ENCODE measurements around the gene GRB7. TPM values are rescaled to one million over a fixed set of nuclear protein-coding genes. Genes with fewer than 3 reads are reported as not detected.

GRB7 gene
- 4.1 to 7.6 TPM (median 6.6 TPM) in 5 replicates for total RNA-seq (2022; extraction: Qiagen RNA extraction; ENCODE audit: low read depth)

GRCh38 chr17:39737760-39738567 lies at the start of gene GRB7:
GRB7 (plus strand) TSS chr17:39737938; CDS start chr17:39742302, 4,364 bp downstream.

GRCh38 chr17:39699818-39700147 lies 38.0 kb upstream of the GRB7 start, which contains the start of gene ERBB2:
ERBB2 (plus strand) TSS chr17:39700064; CDS start chr17:39700239, 175 bp downstream.

GRCh38 chr17:39730095-39730921 lies 7.4 kb upstream of the GRB7 start, which contains the start of gene MIEN1:
MIEN1 (minus strand) TSS chr17:39730532; CDS start chr17:39730495, 37 bp downstream.

Other genes with a start within 250 kb of the GRB7 start
- 0.03 TPM in 1 of 5 replicates, not detected in the others for gene NEUROD2, start 130.0 kb upstream of the GRB7 start, total RNA-seq (2022; extraction: Qiagen RNA extraction; ENCODE audit: low read depth)
- 0.03 TPM in 1 of 5 replicates, not detected in the others for gene PPP1R1B, start 111.0 kb upstream of the GRB7 start, total RNA-seq (2022; extraction: Qiagen RNA extraction; ENCODE audit: low read depth)
- gene STARD3, start 100.8 kb upstream of the GRB7 start, total RNA-seq (2022; extraction: Qiagen RNA extraction; ENCODE audit: low read depth), result 41.4 to 64.8 TPM (median 59.5 TPM) in 5 replicates
- 0.64 to 1.7 TPM (median 1.1 TPM) in 5 replicates for gene TCAP, start 72.6 kb upstream of the GRB7 start, total RNA-seq (2022; extraction: Qiagen RNA extraction; ENCODE audit: low read depth)
- not detected in 5 replicates for gene PNMT, start 69.5 kb upstream of the GRB7 start, total RNA-seq (2022; extraction: Qiagen RNA extraction; ENCODE audit: low read depth)
- 6.7 to 8.9 TPM (median 7.8 TPM) in 5 replicates for gene PGAP3, start 49.9 kb upstream of the GRB7 start, total RNA-seq (2022; extraction: Qiagen RNA extraction; ENCODE audit: low read depth)
- gene ERBB2, start 37.9 kb upstream of the GRB7 start, total RNA-seq (2022; extraction: Qiagen RNA extraction; ENCODE audit: low read depth), result 28.0 to 38.1 TPM (median 32.9 TPM) in 5 replicates
- gene MIEN1, start 7.4 kb upstream of the GRB7 start, total RNA-seq (2022; extraction: Qiagen RNA extraction; ENCODE audit: low read depth), result 89.4 to 104 TPM (median 92.7 TPM) in 5 replicates
- gene IKZF3, start 126.4 kb downstream of the GRB7 start, total RNA-seq (2022; extraction: Qiagen RNA extraction; ENCODE audit: low read depth), result not detected in 5 replicates
- gene ZPBP2, start 130.3 kb downstream of the GRB7 start, total RNA-seq (2022; extraction: Qiagen RNA extraction; ENCODE audit: low read depth), result not detected in 5 replicates
- gene GSDMB, start 180.7 kb downstream of the GRB7 start, total RNA-seq (2022; extraction: Qiagen RNA extraction; ENCODE audit: low read depth), result 2.5 to 3.6 TPM (median 2.9 TPM) in 5 replicates
- 36.9 to 44.8 TPM (median 42.1 TPM) in 5 replicates for gene ORMDL3, start 189.7 kb downstream of the GRB7 start, total RNA-seq (2022; extraction: Qiagen RNA extraction; ENCODE audit: low read depth)
- not detected in 5 replicates for gene LRRC3C, start 189.8 kb downstream of the GRB7 start, total RNA-seq (2022; extraction: Qiagen RNA extraction; ENCODE audit: low read depth)
- not detected in 5 replicates for gene GSDMA, start 225.1 kb downstream of the GRB7 start, total RNA-seq (2022; extraction: Qiagen RNA extraction; ENCODE audit: low read depth)
- gene PSMD3, start 242.9 kb downstream of the GRB7 start, total RNA-seq (2022; extraction: Qiagen RNA extraction; ENCODE audit: low read depth), result 145 to 182 TPM (median 173 TPM) in 5 replicates